ENCODE results near the gene ZBTB48.
"Not testable (repeated sequence)": the region's sequence is repeated elsewhere in the genome, so short reads cannot be mapped to it uniquely, and the experiment has no call there.

The ZBTB48 gene

GRCh38 chr1:6579374-6580118, at the start of gene ZBTB48:
TSS of gene ZBTB48 (plus strand) at chr1:6579994. CDS start at chr1:6580610, 616 bp downstream.
- peak; percentile 99 to 100 for DNase-seq

- DNase-seq: no peak
Observed at GRCh38 chr1:6530504-6531160, 49.2 kb upstream of the ZBTB48 start.

GRCh38 chr1:6531996-6532395, 47.8 kb upstream of the ZBTB48 start:
- DNase-seq: no peak

DNA sequence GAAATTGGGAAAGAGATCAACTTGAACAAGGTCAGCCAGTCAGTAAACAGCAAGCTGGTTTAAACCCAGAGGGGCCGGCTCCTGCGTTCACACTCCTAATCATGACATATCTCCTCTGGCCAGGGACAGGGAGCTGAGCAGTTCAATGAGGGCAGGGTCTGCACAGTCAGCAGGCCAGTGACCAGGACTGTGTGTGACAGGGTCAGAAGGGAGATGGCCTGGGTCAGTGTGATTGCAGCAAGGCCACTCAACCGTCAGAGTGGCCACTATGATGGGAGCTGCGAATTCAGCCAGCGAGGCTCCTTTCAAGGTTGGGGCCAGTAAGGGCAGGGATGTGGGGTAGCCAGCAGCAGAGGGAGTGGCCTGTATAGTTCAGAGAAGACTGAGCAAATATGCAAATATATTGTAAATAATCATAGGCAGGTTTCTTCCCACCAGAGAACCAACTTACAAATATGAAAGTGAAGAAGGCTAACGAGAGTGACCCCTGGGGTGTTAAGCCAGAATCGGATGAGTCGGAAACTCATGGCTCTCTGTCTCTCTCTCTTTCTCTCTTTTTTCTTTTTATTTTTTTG, 45.5 kb upstream of the ZBTB48 start:
- DNase-seq: no peak

DNA sequence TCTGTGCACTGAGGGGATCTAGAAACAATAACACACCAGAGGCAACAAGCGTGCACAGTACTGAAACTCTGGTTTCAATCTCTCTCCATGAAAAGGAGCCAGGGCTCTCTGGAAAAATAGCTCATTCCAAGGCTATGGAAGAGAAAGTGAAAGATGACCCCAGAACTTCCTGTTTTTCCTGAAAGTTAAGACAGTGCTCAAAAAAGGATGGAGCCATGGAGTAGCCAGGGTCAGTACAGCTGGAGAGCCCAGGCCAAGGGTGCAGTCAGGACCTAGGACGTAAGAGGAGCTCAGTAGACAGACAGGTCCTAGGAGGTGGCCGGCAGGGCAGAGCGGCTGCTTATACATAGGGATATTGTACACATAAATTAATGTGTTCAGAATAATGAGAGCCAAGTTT, 44.6 kb upstream of the ZBTB48 start:
- DNase-seq: no peak

DNA sequence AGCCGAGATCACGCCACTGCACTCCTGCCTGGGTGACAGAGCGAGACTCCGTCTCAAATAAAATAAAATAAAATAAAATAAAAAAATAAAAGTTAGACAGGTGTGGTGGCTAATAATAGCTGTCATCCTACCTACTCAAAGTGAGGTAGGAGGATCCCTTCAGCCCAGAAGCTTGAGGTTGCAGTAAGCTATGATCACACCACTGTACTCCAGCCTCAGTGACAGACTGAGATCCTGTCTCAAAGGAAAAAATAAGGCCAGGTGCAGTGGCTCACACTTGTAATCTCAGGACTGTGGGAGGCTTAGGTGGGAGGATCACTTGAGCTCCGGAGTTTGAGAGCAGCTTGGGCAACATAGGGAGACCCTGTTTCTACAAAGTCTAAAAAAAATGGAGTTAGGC, 43.5 kb upstream of the ZBTB48 start:
- no peak for DNase-seq

- DNase-seq: no peak
Observed at GRCh38 chr1:6538956-6539355, 40.8 kb upstream of the ZBTB48 start.

DNA sequence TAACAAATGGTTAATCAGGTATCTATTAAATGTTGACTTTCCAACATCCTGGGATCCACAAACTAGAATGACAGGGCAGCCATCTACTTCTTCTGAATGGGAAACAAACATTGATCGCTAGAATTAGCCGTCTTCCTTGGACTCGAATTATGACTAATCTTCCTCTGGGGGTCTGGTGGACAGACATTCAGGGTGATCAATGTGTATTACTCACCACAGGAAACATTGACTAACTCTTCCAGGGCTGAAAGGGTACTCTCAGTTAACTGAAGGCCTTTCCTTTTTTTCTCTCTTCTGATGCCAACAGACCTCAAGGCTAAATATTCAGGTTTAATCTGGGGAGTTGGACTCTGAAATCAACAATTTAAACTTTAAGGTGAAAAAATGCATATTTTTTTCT, 35.0 kb upstream of the ZBTB48 start:
- no peak for DNase-seq

DNA sequence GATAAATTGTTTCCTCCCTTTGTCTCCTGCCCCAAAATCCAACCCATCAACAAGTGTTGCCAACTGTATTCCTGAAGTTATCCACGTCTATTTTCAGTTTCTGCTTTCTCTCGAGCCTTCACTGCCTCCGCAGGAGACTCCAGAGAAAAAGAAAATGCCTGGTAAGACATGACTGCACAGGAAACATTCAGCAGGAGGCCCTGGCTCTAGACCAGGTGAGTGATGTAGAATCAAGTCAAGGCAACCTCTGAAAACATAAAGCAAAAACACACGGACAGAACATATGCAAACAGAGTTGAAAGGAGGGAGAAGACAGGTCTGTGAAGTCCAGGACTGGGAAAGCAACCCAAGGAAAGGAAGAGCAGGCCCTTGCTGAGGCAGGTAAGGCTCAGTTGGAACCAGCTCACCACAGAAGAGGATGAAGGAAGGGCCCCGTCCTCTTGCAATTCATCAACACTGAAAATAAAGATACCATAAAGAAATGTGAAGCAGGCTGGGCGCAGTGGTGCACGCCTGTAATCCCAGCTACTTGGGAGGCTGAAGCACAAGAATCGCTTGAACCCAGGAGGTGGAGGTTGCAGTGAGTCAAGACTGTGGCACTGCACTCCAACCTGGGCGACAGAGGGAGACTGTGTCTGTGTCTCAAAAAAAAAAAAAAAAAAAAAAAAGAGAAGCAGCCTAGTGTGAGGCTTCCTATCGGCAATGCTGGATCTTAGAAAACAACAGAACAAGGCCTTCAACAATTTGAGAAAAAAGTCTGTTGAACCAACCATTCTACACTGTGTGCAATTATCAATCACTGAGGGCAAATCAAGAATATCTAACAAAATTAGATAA, 34.3 kb upstream of the ZBTB48 start:
- DNase-seq: no peak

GRCh38 chr1:6546326-6546725, 33.5 kb upstream of the ZBTB48 start:
- no peak for DNase-seq

GRCh38 chr1:6547301-6547700, 32.5 kb upstream of the ZBTB48 start:
- no peak for DNase-seq

GRCh38 chr1:6554031-6554906, 25.5 kb upstream of the ZBTB48 start, which contains the start of gene NOL9:
TSS of gene NOL9 (minus strand) at chr1:6554513. CDS start at chr1:6554502, 11 bp downstream.
- peak; percentile 92 to 98 for DNase-seq

- DNase-seq: peak in 1 of 2 experiments; percentile 35
Observed at GRCh38 chr1:6554907-6555778, 24.7 kb upstream of the ZBTB48 start, which contains the start of gene TAS1R1. TSS of gene TAS1R1 (plus strand) at chr1:6555307. CDS start at chr1:6555374, 67 bp downstream.

GRCh38 chr1:6557597-6557996, 22.2 kb upstream of the ZBTB48 start:
- no peak for DNase-seq

GRCh38 chr1:6559161-6559560, 20.6 kb upstream of the ZBTB48 start:
- not testable (repeated sequence) for DNase-seq

- DNase-seq: no peak
Observed at GRCh38 chr1:6560267-6560666, 19.5 kb upstream of the ZBTB48 start.

GRCh38 chr1:6569033-6569432, 10.8 kb upstream of the ZBTB48 start:
- no peak for DNase-seq

- DNase-seq: no peak
Observed at GRCh38 chr1:6570100-6570499, 9.7 kb upstream of the ZBTB48 start.

GRCh38 chr1:6570987-6571386, 8.8 kb upstream of the ZBTB48 start:
- no peak for DNase-seq

DNA sequence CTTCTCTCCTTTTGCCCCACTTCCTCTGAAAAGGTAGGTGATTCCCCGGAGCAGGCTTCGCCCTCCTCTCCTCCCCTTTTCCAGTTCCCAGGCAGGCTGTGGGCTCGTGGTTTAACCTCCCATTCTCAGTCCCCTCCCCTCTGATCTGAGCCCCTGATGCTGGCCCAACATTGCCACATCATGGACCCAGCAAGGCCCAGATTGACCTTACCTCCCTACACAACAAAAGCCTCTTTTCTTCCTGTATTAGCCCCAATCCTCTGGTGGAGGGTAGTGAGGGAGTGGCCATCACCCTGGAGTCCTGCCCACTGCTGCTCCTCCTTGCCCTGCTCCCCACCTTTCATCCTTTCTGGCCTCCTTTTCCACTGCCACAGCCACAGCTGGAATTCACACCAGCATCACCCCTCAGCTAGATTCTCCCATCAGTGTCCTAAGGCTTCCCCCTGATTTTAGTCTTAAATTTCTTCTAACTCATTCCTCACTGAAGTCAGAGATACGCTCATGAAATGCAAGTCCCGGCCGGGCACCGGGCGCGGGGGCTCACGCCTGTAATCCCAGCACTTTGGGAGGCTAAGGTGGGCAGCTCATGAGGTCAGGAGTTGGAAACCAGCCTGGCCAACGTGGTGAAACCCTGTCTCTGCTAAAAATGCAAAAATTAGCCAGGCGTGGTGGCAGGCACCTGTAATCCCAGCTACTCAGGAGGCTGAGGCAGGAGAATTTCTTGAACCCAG, 7.0 kb upstream of the ZBTB48 start:
- DNase-seq: no peak
